Spleen (tissue), 7 donors: Measurements from ENCODE around the gene GJC1.

Experiments
- CTCF ChIP-seq, 11 experiments: fragments of 200-600 bp in 7 of 11; fragments of 450-650 bp in 4 of 11; sonication (generic) in 4 of 11; IDR thresholded peaks in 8 of 11; conservative IDR thresholded peaks in 3 of 11; 1 replicate in 7 of 11; 2 replicates in 4 of 11; pipeline versions ENCODE4 v1.4.0 to v1.8.0; 2016 to 2021; ENCODE audit warnings: antibody characterized with exemption in 11 of 11, inconsistent platforms in 4 of 11, mild to moderate bottlenecking in 1 of 11
- POLR2AphosphoS5 ChIP-seq, 3 donors: sonication (generic); formaldehyde crosslinking; IDR thresholded peaks; one replicate each; pipeline ENCODE4 v1.5.1; 2017; ENCODE audit warnings: antibody characterized with exemption in 3 of 3
- donor health status: DM: no; HTN: no; CAD: no; lungs with moderate emphysema.
- donor health status: DM: no; HTN: no; CAD: no.
- donor health status: DM: no; HTN: no; CAD: no.

GRCh38 chr17:44808156-44808555, 21.9 kb downstream of the GJC1 start:
- TF ChIP-seq POLR2AphosphoS5 (IDR thresholded peaks at IDR 0.05) (no peak), CTCF (IDR thresholded peaks at IDR 0.05 in 8 of 11, conservative IDR thresholded peaks at IDR 0.05 in 3 of 11) (no peak)
